GM21447 (cell line): ENCODE results near the gene FGGY.

Source experiments
- ATAC-seq: cut with Tn5 transposase; IDR thresholded peaks from one replicate; pipeline ENCODE4 v1.9.1; 2021; ENCODE audit not compliant: unreplicated experiment

Gene FGGY

DNA sequence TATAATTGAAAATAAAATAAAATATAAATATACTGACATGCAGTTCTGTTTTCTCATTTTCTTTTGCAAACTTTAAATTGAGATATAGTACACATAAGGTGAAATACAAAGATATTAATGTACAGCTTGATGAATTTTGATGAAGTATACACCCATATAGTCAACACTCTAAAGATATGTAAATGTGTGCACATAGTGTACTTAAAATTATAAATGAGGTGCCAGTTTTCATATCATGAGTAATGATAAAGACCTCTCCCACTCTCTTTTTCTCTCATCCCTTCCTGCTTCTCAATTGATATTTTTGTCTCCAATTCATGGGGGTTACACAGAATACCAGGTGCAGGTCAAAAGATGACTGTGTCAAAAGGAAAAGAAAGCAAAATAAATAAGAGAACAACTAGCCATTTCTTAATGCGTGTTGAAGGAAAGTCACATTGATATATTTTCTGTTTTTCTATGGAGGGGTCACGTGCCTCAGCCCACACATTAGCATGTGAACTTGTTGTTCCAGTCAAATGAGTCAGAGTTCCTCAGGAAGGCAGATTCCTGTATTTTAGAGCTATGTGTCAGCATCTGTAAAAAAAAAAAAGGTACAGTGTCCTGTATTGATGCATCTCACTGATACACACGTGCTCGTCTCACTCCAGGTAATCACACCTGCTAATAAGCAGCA is 453.6 kb downstream of the FGGY start:
- ATAC-seq, result no peak

DNA sequence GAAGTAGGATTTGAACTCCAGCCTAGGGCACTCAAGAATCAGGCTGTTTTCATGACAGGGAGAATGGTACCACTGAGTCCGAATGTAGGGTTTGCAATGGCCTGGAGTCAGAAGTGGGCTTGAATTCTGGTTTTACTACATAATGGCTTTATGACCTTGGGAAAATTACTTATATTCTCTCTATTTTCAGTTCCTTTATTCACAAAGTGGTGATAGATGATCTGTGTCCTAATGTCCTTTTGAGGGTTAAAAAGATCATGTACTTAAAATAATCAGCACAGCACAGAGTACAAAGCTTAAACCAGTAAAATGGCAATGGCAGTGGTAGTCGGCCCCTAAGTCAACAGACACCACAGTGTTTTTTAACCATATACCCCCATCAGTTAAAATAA is 454.1 kb downstream of the FGGY start:
- no peak for ATAC-seq

DNA sequence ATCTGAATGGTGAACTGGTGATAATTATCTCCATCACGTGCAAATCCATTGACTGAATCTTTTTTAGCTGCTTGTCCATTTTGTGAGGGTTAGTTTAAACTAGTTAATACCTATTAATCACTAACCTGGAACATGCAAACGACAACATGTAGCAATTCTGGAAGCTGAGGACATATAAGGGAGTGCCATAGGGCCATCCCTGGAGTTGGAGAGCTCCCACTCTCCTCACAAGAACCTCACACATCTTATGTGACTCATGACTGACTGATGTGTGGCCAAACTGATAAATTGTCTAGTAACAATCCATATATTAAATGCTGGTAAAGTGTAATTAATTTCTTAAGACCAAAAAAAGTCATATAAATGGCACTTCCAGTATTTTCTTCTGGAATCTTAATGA is 454.9 kb downstream of the FGGY start:
- ATAC-seq, result no peak

DNA sequence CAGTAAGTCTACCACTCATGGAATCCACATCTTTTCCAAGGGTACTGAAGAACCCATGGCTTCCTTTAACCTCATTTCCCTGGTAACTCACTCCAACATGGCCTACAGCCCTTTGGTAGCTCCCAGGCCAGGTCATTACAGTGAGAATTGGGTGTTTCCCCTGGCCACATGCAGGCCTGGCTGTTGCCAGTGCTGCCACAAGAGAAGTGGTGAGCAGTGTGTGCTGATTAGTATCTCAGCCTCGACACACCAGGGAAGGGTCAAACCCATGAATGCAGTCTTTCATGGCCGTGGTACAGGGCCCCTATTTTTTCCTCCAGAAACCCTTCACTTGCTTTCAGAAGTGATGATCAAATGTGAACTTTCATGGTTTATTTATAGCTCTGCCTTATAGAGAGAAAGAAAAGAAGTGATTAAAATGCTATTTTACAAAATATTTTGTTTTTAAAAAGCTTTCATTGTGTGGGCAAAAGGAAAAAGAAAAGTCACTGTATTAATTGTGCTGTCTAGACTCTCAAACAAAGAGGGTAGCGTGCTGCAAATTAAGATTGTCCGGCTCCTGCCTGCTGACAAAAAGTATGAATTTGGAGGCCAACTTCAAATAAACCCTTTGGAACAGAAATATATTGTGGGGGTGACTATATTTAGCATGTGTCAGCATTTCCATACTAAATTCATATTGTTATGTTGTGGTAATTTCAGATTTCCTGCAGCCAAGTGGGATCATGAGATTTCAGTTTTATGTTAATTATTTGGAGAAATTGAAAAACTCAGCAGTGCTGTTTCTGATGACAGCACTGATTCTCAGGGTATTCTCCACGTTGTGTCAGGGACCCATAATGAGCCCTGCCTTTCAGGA is 455.9 kb downstream of the FGGY start:
- ATAC-seq, result peak; percentile 80

DNA sequence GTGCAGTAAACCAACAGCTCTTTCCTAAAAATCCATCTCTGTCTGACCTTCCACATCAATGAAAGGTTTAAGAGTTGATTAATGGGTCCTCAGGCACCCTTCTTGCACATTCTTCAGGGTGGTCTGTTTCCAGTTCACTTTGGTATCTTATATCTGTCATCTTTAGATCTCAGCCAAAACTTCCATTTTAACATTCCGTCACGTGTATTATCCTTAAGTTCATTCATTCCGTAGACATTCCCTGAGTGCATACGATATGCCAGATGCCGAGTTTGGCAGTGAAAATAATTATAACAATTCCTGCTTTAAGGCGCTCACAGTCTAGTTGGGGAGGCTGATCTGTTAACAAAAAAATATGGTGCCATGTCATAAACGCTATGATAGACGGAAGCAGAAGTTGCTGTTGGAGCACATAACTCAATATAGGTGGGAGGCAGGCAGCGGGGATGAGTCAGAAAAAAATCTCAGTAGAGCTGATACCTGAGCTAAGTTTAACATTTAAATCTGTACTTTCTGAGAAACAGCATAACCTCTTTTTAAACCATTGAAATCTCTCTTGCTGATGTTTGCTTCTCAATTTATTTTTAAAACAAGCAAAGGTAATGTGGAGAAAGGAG is 458.3 kb downstream of the FGGY start:
- ATAC-seq, result no peak

DNA sequence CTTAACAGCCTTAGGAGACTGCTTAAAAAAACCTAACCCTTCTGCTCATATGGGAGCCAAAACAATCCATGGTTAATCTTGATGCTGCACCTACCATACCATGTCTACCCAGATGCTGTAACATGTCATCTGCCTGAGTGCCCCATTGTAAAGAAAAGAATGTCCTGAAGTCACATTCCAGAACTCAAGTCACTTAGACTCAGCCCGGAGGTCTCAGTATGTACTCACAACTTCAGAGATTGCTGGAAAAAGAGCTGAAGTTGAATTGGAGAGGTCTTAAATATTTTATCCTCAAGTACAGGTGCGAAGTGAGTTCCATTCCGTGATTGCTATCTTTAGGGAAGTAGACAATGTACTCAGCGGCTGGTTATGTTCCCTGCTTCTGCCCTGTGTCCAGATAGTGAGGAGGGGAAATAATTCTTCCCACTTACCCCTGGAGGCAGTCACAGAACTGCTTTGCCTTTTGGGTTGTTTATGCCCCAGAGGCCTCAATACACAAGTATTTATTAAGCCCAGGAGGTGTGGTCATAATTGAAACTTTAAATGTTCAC is 460.4 kb downstream of the FGGY start:
- ATAC-seq, result no peak

DNA sequence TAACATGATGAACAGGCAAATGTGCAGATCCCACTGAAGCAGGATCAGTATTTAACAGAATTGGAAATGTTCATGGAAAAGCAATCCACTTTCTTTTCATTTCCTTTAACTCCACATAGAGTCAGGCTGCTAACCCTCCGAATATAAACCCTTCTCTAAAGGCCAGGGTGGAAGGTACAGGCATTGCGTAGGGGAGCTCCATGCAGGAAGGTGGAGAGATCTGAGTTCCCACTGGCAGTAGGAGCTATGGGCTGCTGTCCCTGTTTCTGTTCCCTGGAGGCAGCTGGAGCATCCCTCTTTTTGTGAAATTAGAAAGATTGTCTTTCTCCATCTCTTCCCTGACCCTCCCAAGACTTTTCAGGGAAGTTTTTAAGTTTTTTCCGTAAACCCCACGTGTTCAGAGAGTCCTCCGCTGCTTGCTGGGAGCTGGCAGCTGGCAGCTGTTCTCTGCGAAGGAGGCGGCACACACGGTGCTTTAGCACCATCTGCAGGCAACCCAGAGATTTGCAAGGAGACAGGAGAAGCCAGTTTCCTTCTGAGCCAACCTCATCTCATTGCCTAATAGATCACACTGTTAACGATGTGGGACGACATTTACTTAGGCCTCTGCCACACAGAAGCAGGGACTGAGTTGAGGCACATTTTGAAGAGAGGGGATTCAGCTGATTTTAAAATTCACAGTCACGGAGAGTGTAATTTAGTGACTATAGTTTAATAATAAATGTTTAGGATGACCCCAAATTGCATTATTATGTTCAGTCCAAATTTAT is 462.4 kb downstream of the FGGY start:
- ATAC-seq, result peak; percentile 79

DNA sequence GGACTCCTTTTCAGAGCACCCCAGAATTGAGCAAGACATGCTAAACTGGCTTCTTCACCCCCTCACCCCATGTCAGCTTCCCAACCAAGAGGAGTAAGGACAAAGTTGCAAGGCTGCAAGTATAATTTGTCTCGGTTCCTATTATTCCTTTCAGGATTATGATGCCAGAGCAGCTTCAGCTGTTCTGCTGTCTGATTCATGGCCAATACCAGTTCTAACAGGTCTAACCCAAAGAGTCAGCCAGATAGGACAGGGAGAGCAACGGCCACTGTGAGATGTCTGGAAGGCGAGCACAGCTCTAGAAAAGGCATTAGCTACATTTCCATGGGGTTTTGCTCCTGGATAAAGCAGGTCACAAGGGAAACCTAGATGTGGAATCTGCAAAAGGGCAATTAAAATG is 464.5 kb downstream of the FGGY start:
- no peak for ATAC-seq

DNA sequence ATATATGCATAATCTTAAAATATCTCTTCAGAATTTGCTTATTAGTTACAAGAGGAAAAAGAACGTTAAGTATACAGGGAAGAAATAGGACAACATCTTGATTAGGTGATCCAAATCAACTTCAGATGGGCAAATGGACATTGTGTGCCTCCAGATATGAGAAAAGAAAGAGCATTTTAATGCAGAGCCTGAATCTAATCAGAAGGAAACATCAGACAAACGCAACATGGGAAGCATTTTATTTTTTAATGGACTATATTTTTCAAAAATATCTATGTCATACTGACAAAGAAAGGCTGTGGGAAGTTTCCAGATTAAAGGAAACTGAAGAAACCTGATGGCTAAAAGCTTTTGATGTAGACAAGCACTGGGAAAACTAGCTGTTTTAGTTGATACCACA is 466.5 kb downstream of the FGGY start:
- ATAC-seq, result no peak

DNA sequence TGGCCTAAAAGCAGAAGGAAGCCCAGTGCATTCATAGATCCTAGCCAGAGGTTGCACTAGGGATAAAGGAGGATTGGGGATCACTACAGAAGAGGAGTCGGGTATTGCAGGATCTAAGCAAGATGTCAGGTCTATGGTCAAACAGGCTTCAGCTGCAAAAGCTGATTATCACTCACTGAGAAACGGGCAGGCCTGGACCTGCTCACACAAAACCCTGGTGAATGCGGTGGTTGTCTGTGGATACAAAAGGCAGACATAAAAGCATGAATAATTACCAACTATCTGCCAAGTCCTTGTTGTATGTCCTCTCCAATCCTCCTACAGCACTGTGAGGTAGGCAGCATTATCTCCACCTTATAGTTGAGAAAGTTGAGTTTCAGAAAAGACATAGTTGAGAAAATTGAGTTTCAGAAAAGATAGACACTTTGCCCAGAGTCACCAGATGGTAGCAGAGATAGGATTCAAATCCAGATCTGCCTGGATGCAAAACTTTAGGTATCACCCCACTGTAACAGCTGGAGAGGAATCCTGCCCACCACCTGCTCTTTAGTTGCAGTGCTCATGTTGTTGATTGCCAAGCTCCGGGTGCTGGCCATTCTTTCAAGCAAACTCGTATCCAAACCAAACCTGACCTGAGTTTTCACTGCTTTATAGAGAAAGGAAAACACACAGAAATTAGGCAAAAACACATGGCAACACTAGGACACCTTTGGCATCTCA is 468.3 kb downstream of the FGGY start:
- no peak for ATAC-seq

DNA sequence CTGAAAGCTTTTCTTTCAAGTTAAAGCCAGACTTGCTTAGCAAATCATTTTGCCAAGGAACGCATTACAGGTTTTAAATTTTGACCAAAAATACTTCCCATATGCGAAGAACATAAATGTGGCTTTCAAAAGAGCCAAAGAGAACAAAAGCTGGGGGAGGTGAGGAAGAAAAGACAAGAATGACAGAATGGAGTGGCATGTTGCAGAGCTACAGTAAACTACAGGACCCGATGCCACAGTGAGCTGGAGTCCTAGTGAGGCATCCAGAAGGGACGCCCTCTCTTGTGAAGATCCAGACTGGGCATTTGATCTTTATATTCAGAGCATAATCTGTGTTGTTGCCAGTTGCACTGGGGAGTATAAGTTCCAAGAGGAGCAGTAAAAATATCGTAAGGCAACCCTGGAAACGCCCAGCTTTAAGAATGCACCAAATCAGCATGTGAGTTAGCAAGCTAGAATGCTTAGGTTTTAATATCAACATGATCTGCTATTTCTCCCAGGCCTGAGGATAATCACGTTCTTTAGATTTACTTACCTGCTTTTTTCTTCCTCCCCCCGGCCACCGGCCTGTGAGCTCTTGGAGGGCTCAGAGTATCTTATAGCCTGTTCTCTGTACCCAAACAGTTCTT is 469.4 kb downstream of the FGGY start:
- no peak for ATAC-seq

DNA sequence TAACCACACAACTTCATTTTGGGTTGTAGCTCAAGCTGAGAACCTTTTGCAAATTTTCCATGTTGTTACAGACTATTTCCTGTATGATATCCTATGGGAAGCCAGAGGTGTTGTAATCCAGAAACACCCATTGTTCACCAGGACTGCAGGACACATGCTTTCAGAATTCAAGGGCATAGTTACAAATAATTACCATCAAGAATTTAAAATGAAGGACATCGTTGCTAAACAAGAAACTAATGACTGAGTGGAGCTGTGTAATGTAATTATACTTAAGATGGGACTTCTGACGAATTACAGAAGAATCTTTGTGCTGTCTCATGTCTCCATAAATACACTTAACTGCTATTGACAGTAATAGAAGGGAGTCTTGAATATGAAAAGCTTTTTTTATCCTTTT is 470.2 kb downstream of the FGGY start:
- no peak for ATAC-seq

DNA sequence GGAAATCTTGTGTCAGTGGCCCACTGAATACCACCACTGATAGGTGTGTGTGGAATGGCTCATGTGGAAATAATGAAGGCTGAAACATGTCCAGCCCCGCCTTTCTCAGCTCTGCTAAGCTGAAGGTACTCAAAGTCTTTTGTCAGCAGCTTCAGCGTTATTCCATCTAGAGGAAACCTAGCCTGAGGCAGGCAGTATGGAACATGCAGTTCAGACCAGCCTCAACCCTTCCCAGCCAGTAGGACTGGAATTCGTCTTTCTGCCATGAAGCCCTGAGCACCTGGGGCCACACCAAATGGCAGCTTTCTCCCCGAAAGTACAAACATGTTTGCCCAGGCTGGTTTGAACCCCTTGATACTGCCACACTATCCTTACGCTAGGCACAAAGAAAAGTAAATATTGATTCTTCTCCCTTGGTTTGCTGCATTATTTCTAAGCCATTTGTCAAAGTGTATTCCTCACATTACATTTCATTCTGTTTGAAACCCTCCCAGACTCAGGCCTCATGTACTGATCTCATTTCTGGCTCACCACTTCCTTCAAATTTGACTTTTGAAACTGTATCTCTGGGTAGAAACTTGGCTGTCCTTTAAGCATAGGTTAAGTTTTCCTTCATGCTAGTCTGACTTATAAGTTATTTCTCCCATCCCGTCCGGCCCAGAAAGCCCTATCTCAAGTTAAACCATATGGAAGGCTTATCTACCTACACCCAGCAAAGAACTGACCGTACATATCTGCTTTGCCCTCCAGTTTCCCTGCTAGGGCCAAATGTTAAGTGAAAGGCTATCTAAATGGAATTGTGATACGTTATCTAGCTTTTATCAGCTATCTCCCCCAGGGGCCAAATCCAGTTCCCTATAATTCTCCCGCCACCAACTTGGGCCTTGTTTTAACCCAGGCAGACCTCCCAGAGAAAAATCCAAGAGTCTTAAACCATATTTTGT is 472.2 kb downstream of the FGGY start:
- no peak for ATAC-seq

DNA sequence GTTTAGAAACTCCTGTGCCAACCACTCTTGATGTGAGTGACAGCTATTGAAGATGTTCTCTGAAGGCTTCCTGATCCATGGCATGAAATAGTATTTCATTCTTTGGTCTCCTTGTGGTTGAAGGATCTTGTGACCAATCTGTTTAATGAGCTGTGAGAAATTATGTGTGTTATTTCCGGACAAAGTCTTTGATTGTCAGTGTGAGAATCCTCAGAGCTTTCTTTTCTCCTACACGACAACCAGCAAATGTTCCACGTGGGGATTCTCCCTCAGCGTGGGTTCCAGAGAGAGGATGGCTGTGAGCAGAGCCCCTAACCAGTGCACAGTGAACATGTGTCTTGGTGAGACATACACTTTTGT is 472.8 kb downstream of the FGGY start:
- ATAC-seq, result no peak

DNA sequence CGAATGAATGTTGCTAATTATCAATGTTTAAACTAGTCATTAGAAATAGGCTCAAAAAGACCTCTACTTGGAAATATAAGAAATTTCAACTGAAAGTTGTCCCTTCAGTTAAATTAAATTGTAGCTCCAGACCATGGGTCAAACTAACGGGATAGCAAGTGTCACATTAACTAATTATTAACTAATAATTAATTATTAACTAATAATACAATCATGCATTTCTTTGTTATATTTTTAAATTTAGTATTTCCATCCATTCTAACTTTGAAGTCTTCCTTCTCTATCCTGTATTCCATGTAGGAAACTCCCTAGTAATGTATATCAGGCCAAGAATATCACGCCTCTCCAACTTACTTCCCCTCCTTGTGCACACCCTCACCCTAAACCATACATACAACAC is 474.5 kb downstream of the FGGY start:
- ATAC-seq, result no peak

DNA sequence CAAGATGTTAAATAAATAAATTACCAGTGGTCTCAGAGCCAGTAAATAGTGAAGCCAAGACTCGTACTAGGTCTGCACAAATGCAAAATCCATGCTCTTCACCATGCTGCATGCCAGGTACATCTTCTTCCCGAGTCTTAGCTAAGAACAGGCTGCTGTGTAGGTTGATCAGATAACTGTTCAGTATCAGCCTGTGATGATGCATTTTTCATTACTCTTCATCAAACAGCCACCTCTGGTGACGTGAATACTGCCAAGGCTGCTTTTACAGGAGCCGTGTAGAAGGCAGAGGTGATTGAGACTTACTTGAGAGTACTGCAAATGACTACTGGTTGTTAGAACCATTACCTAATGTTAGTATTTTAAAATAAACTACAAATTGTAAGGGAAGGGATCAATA is 478.6 kb downstream of the FGGY start:
- ATAC-seq, result no peak

DNA sequence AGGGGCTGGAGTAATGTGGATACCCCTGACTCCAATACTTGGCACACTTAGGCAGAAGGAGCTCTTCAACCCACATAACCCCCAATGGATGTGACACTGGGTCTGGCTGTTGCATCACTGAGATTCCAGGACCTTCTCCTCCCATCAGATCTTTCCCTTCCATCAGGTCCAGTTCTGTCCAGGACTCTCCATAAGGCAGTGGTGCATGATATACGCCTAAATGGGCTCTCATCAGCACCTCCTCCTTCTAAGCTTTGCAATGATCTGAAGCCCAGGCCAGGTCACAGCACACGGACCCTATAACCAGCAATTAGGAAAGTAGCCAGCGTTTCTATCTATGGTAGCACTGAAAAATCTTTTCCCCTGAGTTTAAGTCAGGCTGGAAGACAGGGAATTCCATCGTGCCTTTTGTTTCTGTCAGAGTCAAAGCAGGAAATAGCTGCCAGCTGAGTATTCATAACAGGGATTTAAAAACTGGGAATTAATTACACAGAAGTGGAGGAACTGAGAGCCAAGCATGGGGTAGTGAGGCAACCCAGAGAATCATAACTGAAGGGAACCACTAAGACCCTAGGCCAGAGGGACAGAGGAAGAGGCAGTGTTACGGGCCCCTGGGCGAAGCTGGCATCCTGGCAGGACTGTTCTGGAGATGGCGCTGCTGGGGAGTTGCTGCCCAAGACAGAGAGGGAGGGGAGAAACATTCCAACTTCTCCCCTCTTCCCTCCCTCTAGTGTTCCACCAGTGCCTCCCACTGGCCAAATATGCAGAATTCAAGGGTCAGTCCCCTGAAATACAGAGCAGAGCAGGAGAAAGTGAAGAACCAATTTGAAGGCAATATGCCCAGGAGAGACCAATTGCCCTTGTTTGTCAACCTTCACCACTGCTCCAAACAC is 480.3 kb downstream of the FGGY start:
- ATAC-seq, result no peak

DNA sequence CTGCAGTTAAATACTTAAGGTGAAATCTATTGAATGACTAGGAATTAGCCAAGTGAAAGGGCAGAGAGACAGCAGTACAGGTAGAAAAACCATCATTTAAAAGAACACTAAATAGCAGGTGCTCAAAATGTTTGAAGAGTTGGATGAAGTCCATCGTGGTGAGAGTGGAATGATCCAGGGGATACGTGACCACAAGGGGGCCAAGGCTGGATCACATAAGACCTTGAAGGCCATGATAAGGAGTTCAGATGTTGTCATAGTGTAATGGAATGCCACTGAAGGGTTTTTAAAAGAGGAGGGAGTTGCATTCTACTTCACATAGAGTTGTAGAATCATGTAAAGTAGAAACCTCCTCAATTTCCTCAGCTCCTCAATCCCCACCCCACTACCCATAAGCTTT is 483.1 kb downstream of the FGGY start:
- no peak for ATAC-seq
